HFFc6 (cell line): Measurements from ENCODE around the gene ADGRF3. TPM values are rescaled to one million over a fixed set of nuclear protein-coding genes. Genes with fewer than 3 reads are reported as not detected.
"Not testable (repeated sequence)": the region's sequence is repeated elsewhere in the genome, so short reads cannot be mapped to it uniquely, and the experiment has no call there.

Experiments
- DNase-seq: peaks from one replicate; pipeline ENCODE4 v3.0.0-alpha.2; 2018
- H3K27ac Mint-ChIP-seq: 2 replicates; pipeline ENCODE4 v1.8.0; 2020; ENCODE audit warnings: mild to moderate bottlenecking, mixed read lengths
- H3K27me3 Mint-ChIP-seq: 2 replicates; pipeline ENCODE4 v1.8.0; 2021; ENCODE audit warnings: mild to moderate bottlenecking, moderate library complexity, mixed read lengths; ENCODE audit not compliant: insufficient read depth
- H3K36me3 Mint-ChIP-seq: 2 replicates; pipeline ENCODE4 v1.8.0; 2021; ENCODE audit warnings: low read depth, mixed read lengths
- H3K4me1 Mint-ChIP-seq: 2 replicates; pipeline ENCODE4 v1.8.0; 2020; ENCODE audit warnings: low read depth, mixed read lengths
- H3K4me3 Mint-ChIP-seq: 2 replicates; pipeline ENCODE4 v1.8.0; 2020; ENCODE audit warnings: mild to moderate bottlenecking, moderate library complexity, mixed read lengths
- H3K9me3 Mint-ChIP-seq: 2 replicates; pipeline ENCODE4 v1.8.0; 2020; ENCODE audit warnings: mild to moderate bottlenecking, mixed read lengths
- CTCF ChIP-seq: fragments of 200-600 bp; sonication (generic); IDR thresholded peaks from 2 replicates; pipeline ENCODE4 v1.5.0; 2021; ENCODE audit warnings: antibody characterized with exemption, mild to moderate bottlenecking
- total RNA-seq, 6 experiments: library from RNA; stranded (reverse); fragmentation: NEBNext Ultra II Directional; extraction: Animal tissue kit (Norgen Biotek cat#: 25700); gene quantifications; 2 replicates in 1 of 6; 3 replicates in 5 of 6; pipeline ENCODE4 v1.2.3, GENCODE V29; 2021

The ADGRF3 gene
- total RNA-seq, 6 experiments from 2014 or later, result 0.07 to 0.56 (median 0.19) TPM

GRCh38 chr2:26273501-26273900, 73.1 kb downstream of the ADGRF3 start:
- H3K4me1 Mint-ChIP-seq, result peaks cover 33% of the 10 kb centered on the region
- no peaks in the 10 kb centered on the region for H3K9me3 Mint-ChIP-seq
- peaks cover 6% of the 10 kb centered on the region; the same call in 1 of the 2 replicates for H3K36me3 Mint-ChIP-seq
- no peak for DNase-seq
- H3K4me3 Mint-ChIP-seq, result no peak overlapping the region
- TF ChIP-seq CTCF, result no peak
- H3K27me3 Mint-ChIP-seq, result no peaks in the 10 kb centered on the region; the same call in 1 of the 2 replicates
- H3K27ac Mint-ChIP-seq, result peak overlapping the region; percentile 73

GRCh38 chr2:26270373-26270772, 76.2 kb downstream of the ADGRF3 start:
- Mint-ChIP-seq H3K27ac (no peak overlapping the region), H3K4me3 (no peak overlapping the region), H3K36me3 (peaks cover 12% of the 10 kb centered on the region; the same call in 1 of the 2 replicates), H3K9me3 (no peaks in the 10 kb centered on the region), H3K27me3 (no peaks in the 10 kb centered on the region; the same call in 1 of the 2 replicates), H3K4me1 (peaks cover 40% of the 10 kb centered on the region)
- DNase-seq, result no peak
- TF ChIP-seq CTCF, result no peak

- no peak for TF ChIP-seq CTCF
- H3K4me3 Mint-ChIP-seq, result no peak overlapping the region
- no peaks in the 10 kb centered on the region for H3K9me3 Mint-ChIP-seq
- H3K27ac Mint-ChIP-seq, result no peak overlapping the region
- DNase-seq, result no peak
- H3K36me3 Mint-ChIP-seq, result peaks cover 13% of the 10 kb centered on the region; the same call in 1 of the 2 replicates
- peaks cover 40% of the 10 kb centered on the region for H3K4me1 Mint-ChIP-seq
- H3K27me3 Mint-ChIP-seq, result no peaks in the 10 kb centered on the region; the same call in 1 of the 2 replicates
Measured at GRCh38 chr2:26269571-26270158, 76.9 kb downstream of the ADGRF3 start.

- H3K36me3 Mint-ChIP-seq, result peaks cover 15% of the 10 kb centered on the region
- not testable (repeated sequence) for H3K4me3 Mint-ChIP-seq, DNase-seq, H3K9me3 Mint-ChIP-seq, H3K27ac Mint-ChIP-seq, H3K27me3 Mint-ChIP-seq
- peaks cover 34% of the 10 kb centered on the region for H3K4me1 Mint-ChIP-seq
Measured at GRCh38 chr2:26268670-26269385, 77.8 kb downstream of the ADGRF3 start.

- DNase-seq, result no peak
- Mint-ChIP-seq H3K4me1 (peaks cover 27% of the 10 kb centered on the region), H3K4me3 (no peak overlapping the region), H3K36me3 (peaks cover 19% of the 10 kb centered on the region), H3K27ac (no peak overlapping the region), H3K27me3 (no peaks in the 10 kb centered on the region; the same call in 1 of the 2 replicates), H3K9me3 (no peaks in the 10 kb centered on the region)
- no peak for TF ChIP-seq CTCF
Measured at GRCh38 chr2:26268213-26268612, 78.4 kb downstream of the ADGRF3 start.

- H3K4me3 Mint-ChIP-seq, H3K4me1 Mint-ChIP-seq, DNase-seq, H3K27ac Mint-ChIP-seq, H3K27me3 Mint-ChIP-seq, H3K9me3 Mint-ChIP-seq: not testable (repeated sequence)
- peaks cover 20% of the 10 kb centered on the region for H3K36me3 Mint-ChIP-seq
Measured at GRCh38 chr2:26258836-26259235, 87.8 kb downstream of the ADGRF3 start.

Other genes starting within 250 kb of the ADGRF3 start
- not detected for gene GAREM2, start 173.7 kb downstream of the ADGRF3 start, total RNA-seq
- gene HADHA, start 102.2 kb downstream of the ADGRF3 start, total RNA-seq, result 100 to 1,000 TPM; 127 to 138 (median 133) TPM
- gene HADHB, start 101.8 kb downstream of the ADGRF3 start, total RNA-seq, result 100 to 1,000 TPM in 5 of 6 experiments, 10 to 100 TPM in 1; 93.9 to 119 (median 112) TPM
- 10 to 100 TPM; 22.7 to 31.4 (median 27.3) TPM for gene SELENOI, start 646 bp downstream of the ADGRF3 start, total RNA-seq
- gene DRC1, start 55.1 kb upstream of the ADGRF3 start, total RNA-seq, result not detected
- under 1 TPM in 1 of 6 experiments, not detected in 5; 0.05 TPM for gene OTOF, start 131.3 kb upstream of the ADGRF3 start, total RNA-seq